Measurements from ENCODE around the gene ZNF469. TPM values are rescaled to one million over a fixed set of nuclear protein-coding genes. Genes with fewer than 3 reads are reported as not detected.

The ZNF469 gene
- polyA plus RNA-seq, 1 donor (not counting 4 experiments of a cell fraction or from before 2014, with no cell fraction given): not detected

DNA sequence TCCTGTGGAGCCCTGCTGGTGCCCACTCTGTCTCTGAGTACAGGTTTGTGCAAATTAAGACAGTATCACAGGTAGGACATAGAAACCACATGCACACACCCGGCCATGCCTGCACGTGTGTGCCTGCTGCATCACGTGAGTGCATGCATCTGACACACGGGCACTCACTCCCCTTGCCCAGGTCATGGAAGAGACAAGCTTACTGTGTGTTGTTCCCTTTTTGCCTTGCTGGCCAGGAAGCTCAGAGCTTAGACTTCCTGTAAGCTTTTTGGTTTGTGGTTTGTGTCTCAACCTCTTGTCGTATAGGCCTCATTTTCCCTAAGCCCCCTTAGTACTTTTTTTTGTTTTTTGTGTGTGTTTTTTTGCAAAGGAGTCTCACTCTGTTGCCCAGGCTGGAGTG, 25.0 kb downstream of the ZNF469 start:
- Histone ChIP-seq H4K20me1 (ENCODE audit: control insufficient read depth, extremely low read depth, insufficient read depth, low read length) (no peaks in the 10 kb centered on the region), H3K4me1 (ENCODE audit: control insufficient read depth, extremely low read depth, insufficient read depth, low read length) (no peaks in the 10 kb centered on the region), H2AFZ (ENCODE audit: control insufficient read depth, low read length) (no peak overlapping the region), H3K4me2 (ENCODE audit: control insufficient read depth, extremely low read depth, insufficient read depth, low read depth, low read length) (no peak overlapping the region), H3K27ac (ENCODE audit: control insufficient read depth, insufficient read depth, low read length) (no peak overlapping the region), H3K4me3 (ENCODE audit: control insufficient read depth in 2 of 3, extremely low read depth in 1 of 3, insufficient read depth in 2 of 3, low read depth in 1 of 3, low read length in 3 of 3) (no peak overlapping the region), H3K27me3 (ENCODE audit: control insufficient read depth, extremely low read depth, insufficient read depth, low read length) (peaks cover 30% of the 10 kb centered on the region), H3K79me2 (ENCODE audit: control insufficient read depth, insufficient read depth, low read length) (no peaks in the 10 kb centered on the region), H3K36me3 (ENCODE audit: control insufficient read depth in 2 of 2, extremely low read depth in 1 of 2, insufficient read depth in 2 of 2, low read length in 2 of 2) (no peaks in the 10 kb centered on the region), H3K9me3 (ENCODE audit: control insufficient read depth, low read depth, low read length) (no peaks in the 10 kb centered on the region), H3K9ac (ENCODE audit: control insufficient read depth, extremely low read depth, insufficient read depth, low read length) (no peak overlapping the region), H3K9me1 (ENCODE audit: control insufficient read depth, extremely low read depth, insufficient read depth, low read length) (no peaks in the 10 kb centered on the region)
- TF ChIP-seq EZH2 (IDR thresholded peaks at IDR 0.05; ENCODE audit: low read length): no peak
- TF ChIP-seq, protein P1, sequence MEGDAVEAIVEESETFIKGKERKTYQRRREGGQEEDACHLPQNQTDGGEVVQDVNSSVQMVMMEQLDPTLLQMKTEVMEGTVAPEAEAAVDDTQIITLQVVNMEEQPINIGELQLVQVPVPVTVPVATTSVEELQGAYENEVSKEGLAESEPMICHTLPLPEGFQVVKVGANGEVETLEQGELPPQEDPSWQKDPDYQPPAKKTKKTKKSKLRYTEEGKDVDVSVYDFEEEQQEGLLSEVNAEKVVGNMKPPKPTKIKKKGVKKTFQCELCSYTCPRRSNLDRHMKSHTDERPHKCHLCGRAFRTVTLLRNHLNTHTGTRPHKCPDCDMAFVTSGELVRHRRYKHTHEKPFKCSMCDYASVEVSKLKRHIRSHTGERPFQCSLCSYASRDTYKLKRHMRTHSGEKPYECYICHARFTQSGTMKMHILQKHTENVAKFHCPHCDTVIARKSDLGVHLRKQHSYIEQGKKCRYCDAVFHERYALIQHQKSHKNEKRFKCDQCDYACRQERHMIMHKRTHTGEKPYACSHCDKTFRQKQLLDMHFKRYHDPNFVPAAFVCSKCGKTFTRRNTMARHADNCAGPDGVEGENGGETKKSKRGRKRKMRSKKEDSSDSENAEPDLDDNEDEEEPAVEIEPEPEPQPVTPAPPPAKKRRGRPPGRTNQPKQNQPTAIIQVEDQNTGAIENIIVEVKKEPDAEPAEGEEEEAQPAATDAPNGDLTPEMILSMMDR (optimal IDR thresholded peaks at IDR 0.05 in 1 of 3, IDR thresholded peaks at IDR 0.05 in 1 of 3, conservative IDR thresholded peaks at IDR 0.05 in 1 of 3; ENCODE audit: extremely low read depth in 1 of 3, insufficient read depth in 2 of 3, low read length in 3 of 3): no peak
- no peak for DNase-seq (ENCODE audit: low read depth, low spot score)
- FAIRE-seq: no peak
- dilution Hi-C loops (cut with MboI; ENCODE audit: extremely low pct_ligation_motif_present, low sequenced_read_pairs): no loop called here

- Histone ChIP-seq H4K20me1 (ENCODE audit: control insufficient read depth, extremely low read depth, insufficient read depth, low read length) (no peaks in the 10 kb centered on the region), H2AFZ (ENCODE audit: control insufficient read depth, low read length) (no peak overlapping the region), H3K9me3 (ENCODE audit: control insufficient read depth, low read depth, low read length) (no peaks in the 10 kb centered on the region), H3K27ac (ENCODE audit: control insufficient read depth, insufficient read depth, low read length) (no peak overlapping the region), H3K9ac (ENCODE audit: control insufficient read depth, extremely low read depth, insufficient read depth, low read length) (no peak overlapping the region), H3K4me1 (ENCODE audit: control insufficient read depth, extremely low read depth, insufficient read depth, low read length) (no peaks in the 10 kb centered on the region), H3K36me3 (ENCODE audit: control insufficient read depth in 2 of 2, extremely low read depth in 1 of 2, insufficient read depth in 2 of 2, low read length in 2 of 2) (no peaks in the 10 kb centered on the region), H3K4me3 (ENCODE audit: control insufficient read depth in 2 of 3, extremely low read depth in 1 of 3, insufficient read depth in 2 of 3, low read depth in 1 of 3, low read length in 3 of 3) (no peak overlapping the region), H3K27me3 (ENCODE audit: control insufficient read depth, extremely low read depth, insufficient read depth, low read length) (peaks cover 30% of the 10 kb centered on the region), H3K79me2 (ENCODE audit: control insufficient read depth, insufficient read depth, low read length) (no peaks in the 10 kb centered on the region), H3K4me2 (ENCODE audit: control insufficient read depth, extremely low read depth, insufficient read depth, low read depth, low read length) (no peak overlapping the region), H3K9me1 (ENCODE audit: control insufficient read depth, extremely low read depth, insufficient read depth, low read length) (no peaks in the 10 kb centered on the region)
- FAIRE-seq (no peak), DNase-seq (ENCODE audit: low read depth, low spot score) (no peak)
- dilution Hi-C loops (cut with MboI; ENCODE audit: extremely low pct_ligation_motif_present, low sequenced_read_pairs): no loop called here
- TF ChIP-seq, protein P1 (optimal IDR thresholded peaks at IDR 0.05 in 1 of 3, IDR thresholded peaks at IDR 0.05 in 1 of 3, conservative IDR thresholded peaks at IDR 0.05 in 1 of 3; ENCODE audit: extremely low read depth in 1 of 3, insufficient read depth in 2 of 3, low read length in 3 of 3): no peak
Measured at GRCh38 chr16:88408561-88409142, 25.9 kb downstream of the ZNF469 start.
